Middle frontal gyrus (tissue), 1 donor: ENCODE measurements around the gene SCRN2.

Source experiments
- DNase-seq: peaks from one replicate; pipeline ENCODE4 v3.0.0-alpha.2; 2015; ENCODE audit warnings: low spot score; ENCODE audit errors: extremely low spot score

SCRN2 gene

GRCh38 chr17:47806913-47807255 lies 34.2 kb downstream of the SCRN2 start:
- peak; percentile 20 for DNase-seq

- DNase-seq = no peak
Measured at GRCh38 chr17:47806026-47806912, 34.8 kb downstream of the SCRN2 start.

- no peak for DNase-seq
Measured at GRCh38 chr17:47804461-47804860, 36.6 kb downstream of the SCRN2 start.

GRCh38 chr17:47803751-47804150 lies 37.3 kb downstream of the SCRN2 start:
- DNase-seq = no peak

- DNase-seq = no peak
Measured at GRCh38 chr17:47803201-47803600, 37.9 kb downstream of the SCRN2 start.

DNA sequence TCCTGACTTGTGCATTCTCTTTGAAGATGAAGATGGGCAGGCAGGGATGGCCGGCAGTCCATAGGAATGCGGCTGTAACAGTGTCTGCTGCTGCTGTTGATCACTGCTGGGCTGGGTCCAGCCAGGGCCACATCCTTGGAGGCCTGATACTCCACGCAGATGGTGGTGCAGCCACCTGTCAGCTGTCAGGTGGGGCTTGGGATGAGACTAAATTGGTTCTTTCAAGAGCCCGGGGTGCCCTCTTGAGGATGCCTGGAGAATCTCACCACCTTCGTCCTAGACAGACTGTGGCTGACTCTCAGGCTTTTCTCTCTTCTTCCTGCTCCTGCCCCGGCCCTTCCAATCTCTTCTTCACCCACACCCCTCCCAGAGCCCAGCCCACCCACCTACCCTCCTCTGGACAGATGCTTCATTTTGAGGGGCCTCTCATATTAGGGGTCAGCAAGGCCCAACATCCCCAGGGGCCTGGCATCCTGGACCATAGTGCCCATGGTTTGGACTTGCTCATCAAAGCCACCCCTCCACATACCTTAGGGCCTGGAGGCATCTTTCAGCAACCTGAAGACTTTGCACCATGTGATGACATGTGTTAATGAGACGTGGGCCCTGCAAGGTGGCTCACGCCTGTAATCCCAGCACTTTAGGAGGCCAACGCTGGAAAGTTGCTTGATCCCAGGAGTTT lies 38.6 kb downstream of the SCRN2 start:
- no peak for DNase-seq

- DNase-seq = no peak
Measured at GRCh38 chr17:47801906-47802305, 39.2 kb downstream of the SCRN2 start.

- no peak for DNase-seq
Measured at GRCh38 chr17:47801176-47801765, 39.8 kb downstream of the SCRN2 start.

- no peak for DNase-seq
Measured at GRCh38 chr17:47800686-47801085, 40.4 kb downstream of the SCRN2 start.

GRCh38 chr17:47797797-47798196 lies 43.3 kb downstream of the SCRN2 start:
- DNase-seq = no peak

DNA sequence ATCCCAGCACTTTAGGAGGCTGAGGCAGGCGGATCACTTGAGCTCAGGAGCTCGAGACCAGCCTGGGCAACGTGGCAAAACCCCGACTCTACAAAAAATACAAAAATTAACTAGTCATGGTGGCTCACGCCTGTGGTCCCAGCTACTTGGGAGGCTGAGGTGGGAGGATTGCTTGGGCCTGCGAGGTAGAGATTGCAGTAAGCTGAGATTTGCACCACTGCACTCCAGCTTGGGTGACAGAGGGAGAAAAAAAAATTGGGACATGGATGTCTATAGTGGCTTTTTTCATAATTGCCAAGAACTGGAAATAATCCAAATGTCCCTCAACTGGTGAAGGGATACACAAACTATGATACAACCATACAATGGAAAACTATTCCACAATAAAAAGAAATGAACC lies 48.1 kb downstream of the SCRN2 start:
- no peak for DNase-seq

- no peak for DNase-seq
Measured at GRCh38 chr17:47792457-47792856, 48.6 kb downstream of the SCRN2 start.

GRCh38 chr17:47791025-47791424 lies 50.0 kb downstream of the SCRN2 start:
- DNase-seq = no peak

DNA sequence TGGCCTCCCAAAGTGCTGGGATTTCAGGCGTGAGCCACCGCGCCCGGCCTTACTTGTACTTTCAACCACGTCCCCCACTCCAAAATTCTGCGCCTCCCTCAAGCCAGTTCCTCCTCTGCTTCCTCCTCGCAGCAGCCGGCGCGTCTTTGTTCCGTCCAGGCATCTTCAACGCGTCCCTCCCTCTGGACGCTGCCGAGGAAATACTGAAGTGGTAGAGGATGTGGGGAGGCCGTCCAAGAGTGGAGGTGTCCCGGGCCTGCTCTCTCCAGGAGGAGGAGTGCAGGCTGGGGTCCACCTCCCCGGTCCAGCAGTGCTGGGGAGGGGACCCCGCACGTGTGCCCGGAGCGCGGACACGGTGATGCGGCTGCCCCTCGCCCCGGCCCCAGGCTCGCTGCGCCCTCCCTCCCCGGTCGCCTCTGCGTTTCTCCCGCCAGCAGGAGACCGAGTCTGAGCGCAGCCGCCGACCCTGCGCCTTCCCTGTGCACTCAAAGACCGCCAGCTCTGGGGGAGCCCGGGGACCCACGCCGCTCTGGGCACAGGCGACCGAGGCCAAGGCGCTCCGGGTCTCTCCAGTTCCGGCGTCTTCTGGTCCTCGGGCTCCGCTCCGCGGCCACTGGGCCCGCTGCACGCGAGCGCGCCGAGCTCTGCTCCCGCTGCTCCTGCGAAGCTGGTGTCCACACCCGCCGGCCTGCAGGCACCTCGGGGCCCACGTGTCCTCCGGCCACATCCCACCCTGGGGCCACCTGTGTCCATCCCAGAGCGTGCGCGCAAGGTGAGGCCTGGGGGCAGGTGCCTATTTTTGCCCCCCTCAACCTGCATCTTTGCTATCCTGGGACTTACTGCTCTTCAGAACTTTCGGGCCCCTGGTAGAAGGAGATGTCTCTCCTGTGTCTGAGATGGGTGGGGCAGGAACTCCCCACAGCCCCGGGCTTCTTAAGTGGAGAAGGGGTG lies 51.2 kb downstream of the SCRN2 start:
- no peak for DNase-seq
